GM19043 (cell line): ENCODE results near the gene DPP10.
A peak's percentile ranks its signal among the peaks of the same experiment; 100 is the strongest.
"Not testable (repeated sequence)": the region's sequence is repeated elsewhere in the genome, so short reads cannot be mapped to it uniquely, and the experiment has no call there.

Source experiments
- ATAC-seq: cut with Tn5 transposase; IDR thresholded peaks from one replicate; pipeline ENCODE4 v1.9.1; 2021; ENCODE audit warnings: low read depth; ENCODE audit not compliant: unreplicated experiment

The DPP10 gene

DNA sequence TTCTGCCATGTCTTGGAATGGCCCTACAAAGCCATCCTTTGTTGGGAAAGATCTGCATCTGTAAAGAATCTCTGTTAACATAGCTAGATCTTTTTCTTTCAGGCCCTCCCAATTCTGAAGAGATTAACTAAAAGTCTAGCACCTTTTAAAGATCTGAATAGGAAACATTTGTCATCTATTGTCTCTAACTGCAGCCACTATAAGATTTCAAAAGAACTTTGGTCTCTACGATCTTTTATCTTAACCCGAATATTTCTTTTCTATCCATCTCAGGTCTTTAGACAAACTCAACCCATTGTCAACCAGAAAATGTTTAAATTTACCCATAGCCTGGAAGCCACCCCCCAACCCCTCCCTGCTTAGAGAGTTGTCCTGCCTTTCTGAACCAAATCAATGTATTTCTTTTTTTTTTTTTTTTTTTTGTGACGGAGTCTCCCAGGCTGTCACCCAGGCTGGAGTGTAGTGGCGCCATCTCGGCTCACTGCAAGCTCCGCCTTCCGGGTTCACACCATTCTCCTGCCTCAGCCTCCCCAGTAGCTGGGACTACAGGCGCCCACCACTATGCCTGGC lies 643.7 kb downstream of the DPP10 start:
- ATAC-seq = not testable (repeated sequence)

GRCh38 chr2:115094441-115094840 lies 652.0 kb downstream of the DPP10 start:
- ATAC-seq = no peak

DNA sequence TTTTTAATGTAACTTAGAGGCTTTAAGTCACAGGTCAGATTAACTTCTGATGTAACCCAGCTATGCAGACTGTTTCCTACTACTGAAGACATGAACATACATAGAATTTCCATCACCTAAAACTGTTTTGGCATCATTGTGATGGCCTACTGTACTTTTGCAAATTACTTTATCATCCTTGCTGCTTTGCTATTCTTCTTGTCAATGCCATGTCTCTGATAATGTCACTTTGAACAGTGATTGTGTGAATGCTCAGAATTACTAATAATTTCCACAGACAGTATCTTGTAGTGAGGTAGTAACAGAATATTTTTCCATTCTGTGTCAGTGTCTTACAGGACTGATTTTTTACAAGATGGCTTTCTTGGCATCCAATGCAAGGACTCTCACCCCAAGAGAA lies 663.5 kb downstream of the DPP10 start:
- ATAC-seq = no peak

DNA sequence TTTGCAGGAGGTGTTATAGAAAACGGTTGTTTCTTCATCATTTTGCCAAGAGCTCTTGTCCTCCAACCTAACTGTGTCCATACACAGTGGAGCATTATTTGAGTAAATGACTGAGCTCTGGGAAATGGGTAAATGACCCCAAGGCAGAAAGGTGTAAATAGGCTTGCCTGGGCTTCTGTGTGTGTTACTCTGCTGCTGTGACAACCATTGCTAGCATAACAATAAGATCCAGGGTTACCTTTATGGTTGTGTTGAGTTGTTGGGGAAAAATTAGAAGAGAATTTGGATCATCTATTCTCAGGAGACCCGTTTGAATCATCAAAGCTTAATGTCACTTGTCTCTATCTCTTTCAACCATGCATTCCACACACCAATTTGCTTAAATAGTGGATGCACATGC lies 672.7 kb downstream of the DPP10 start:
- ATAC-seq = no peak

- ATAC-seq = no peak
Observed at GRCh38 chr2:115118306-115118705, 675.9 kb downstream of the DPP10 start.

- no peak for ATAC-seq
Observed at GRCh38 chr2:115119086-115119485, 676.6 kb downstream of the DPP10 start.

- no peak for ATAC-seq
Observed at GRCh38 chr2:115122701-115123100, 680.3 kb downstream of the DPP10 start.

GRCh38 chr2:115124817-115125216 lies 682.4 kb downstream of the DPP10 start:
- ATAC-seq = no peak

DNA sequence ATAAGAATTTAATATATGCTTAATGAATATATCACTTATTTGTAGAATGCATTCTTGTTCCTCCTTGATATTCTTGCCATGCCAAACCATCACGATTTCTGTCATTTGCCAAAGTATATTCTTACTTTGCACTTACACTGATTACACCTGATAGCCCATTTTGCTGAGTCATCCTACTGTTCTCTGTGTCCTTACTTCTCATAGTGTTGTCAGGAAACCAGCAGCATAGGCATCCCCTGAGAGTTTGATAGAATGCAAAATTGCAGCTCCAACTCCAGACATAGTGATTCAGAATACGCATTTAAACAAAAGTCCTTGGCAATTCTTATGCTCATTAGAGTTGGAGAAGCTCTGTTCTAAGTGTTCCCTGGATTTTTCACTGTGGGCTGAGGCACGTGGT lies 687.1 kb downstream of the DPP10 start:
- no peak for ATAC-seq

- no peak for ATAC-seq
Observed at GRCh38 chr2:115160531-115161080, 718.2 kb downstream of the DPP10 start.

- ATAC-seq = no peak
Observed at GRCh38 chr2:115161081-115161770, 718.8 kb downstream of the DPP10 start.

GRCh38 chr2:115161771-115162493 lies 719.5 kb downstream of the DPP10 start:
- no peak for ATAC-seq

DNA sequence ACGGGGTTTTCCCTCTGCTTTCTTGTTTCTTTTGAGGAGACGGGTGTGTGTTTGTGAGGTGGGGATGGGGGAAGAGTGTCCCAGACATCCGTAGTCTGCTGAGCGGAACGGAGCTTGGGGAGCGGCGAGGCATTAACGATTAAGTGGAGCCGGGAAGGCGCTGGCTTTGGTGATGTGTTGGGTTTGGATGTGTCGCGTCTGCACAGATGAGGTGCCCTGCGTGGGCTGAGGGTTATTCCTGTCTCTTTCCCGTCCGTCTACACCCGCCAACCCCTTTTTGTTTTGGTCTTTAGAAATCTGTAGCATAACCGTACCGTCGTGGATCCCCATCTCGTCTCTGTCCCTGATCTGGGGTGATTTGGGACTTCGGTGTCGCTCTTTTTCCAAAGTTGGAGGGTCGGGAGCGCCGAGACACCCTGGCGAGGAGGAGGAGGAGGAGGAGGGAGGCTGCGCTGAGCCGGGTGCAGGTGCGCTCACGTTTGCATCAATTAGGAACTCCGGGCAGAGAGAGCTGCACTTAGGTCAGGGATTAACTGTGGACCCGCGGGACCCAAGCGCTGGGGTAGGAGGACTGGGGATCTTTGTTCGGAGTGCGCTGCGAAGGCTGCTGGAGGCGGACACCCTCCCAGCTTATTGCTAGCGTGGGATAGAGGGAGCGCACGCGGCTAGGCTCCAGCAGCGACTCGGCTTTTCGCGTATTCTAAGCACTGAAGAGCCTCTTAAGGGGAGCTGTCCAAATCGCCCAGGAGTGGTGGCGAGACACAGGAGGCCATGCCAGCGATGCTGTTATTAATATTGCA lies 720.3 kb downstream of the DPP10 start:
- ATAC-seq = no peak

DNA sequence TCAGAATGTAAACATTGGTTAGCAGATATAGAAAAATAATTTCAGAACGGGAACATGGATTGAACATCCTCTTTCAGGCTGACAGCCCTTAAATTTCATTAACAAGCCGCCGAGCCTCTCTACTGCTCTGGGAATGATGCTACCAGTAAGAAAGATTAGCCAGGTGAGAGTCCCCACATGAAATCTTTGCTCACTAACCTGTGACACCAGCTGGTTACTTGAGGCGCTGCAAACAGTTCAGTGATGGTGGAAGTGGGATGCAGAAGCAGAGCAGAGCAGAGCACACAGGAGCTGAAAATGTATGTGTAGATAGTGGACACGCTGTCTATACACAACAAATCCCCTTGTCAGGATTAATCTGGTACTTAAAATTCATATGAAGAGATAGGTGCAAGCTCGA lies 721.1 kb downstream of the DPP10 start:
- ATAC-seq = no peak

GRCh38 chr2:115165529-115166109 lies 723.2 kb downstream of the DPP10 start:
- ATAC-seq = peak; percentile 46

GRCh38 chr2:115168457-115168856 lies 726.0 kb downstream of the DPP10 start:
- ATAC-seq = no peak

- ATAC-seq = no peak
Observed at GRCh38 chr2:115169814-115170213, 727.4 kb downstream of the DPP10 start.

GRCh38 chr2:115171751-115172150 lies 729.3 kb downstream of the DPP10 start:
- ATAC-seq = no peak

GRCh38 chr2:115174651-115175050 lies 732.2 kb downstream of the DPP10 start:
- ATAC-seq = no peak

GRCh38 chr2:115183144-115183543 lies 740.7 kb downstream of the DPP10 start:
- ATAC-seq = no peak
